ENCODE data around the gene GDI2. TPM values are rescaled to one million over a fixed set of nuclear protein-coding genes. Genes with fewer than 3 reads are reported as not detected.

Gene GDI2
- total and polyA plus RNA-seq, 2 of the 13 experiments (the other 11 are each of a cell fraction or from before 2014, with no cell fraction given) = 153 to 477 TPM

GRCh38 chr10:5816170-5816569 is 2.9 kb upstream of the GDI2 start (continued):
- TF ChIP-seq, protein P1, sequence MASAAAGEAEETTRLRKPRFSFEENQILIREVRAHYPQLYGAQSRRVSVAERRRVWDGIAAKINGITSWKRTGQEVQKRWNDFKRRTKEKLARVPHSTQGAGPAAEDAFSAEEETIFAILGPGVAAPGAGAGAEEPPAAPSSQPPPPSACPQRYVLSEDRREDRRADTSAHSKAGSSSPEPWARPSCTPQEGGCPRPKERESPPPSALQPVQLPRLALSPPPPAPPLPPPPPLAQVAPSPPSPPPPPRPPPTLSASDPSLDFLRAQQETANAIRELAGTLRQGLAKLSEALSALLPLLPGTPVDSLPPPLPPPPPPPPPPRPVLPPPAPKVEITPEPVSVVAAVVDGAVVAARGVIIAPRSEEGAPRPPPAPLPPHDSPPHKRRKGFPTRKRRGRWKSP (CRISPR knock-in tag; IDR thresholded peaks at IDR 0.05) = no peak

- Histone ChIP-seq H3K27ac (ENCODE audit: extremely low read length, insufficient read depth, low read length) (peak overlapping the region; percentile 100), H3K4me1 (ENCODE audit: insufficient read depth, low read length) (peaks cover 54% of the 10 kb centered on the region), H3K4me3 (replicated peaks in 1 of 3; ENCODE audit: insufficient read depth in 1 of 3, low read depth in 2 of 3, low read length in 3 of 3) (peak overlapping the region; percentile 55 to 97 (median 56); a peak in 5 of 6 replicates), H3K9ac (ENCODE audit: insufficient read depth, low read depth, low read length) (peak overlapping the region; percentile 99), H3K4me2 (ENCODE audit: low read depth, low read length) (peak overlapping the region; percentile 72), H3K36me3 (replicated peaks in 1 of 2; ENCODE audit: control insufficient read depth in 1 of 2, insufficient read depth in 2 of 2, low read length in 2 of 2) (no peaks in the 10 kb centered on the region), H3K27me3 (ENCODE audit: control insufficient read depth in 1 of 2, insufficient read depth in 2 of 2, low read length in 2 of 2) (peaks cover 0 to 3% of the 10 kb centered on the region in 2 experiments; a peak in 1 of 5 replicates), H3K9me3 (ENCODE audit: low read length) (no peaks in the 10 kb centered on the region), H2AFZ (ENCODE audit: low read length) (no peak overlapping the region), H3K79me2 (ENCODE audit: insufficient read depth, low read length) (peaks cover 42% of the 10 kb centered on the region), H4K20me1 (ENCODE audit: insufficient read depth, low read length) (peaks cover 32% of the 10 kb centered on the region)
- ChIA-PET CTCF (ENCODE audit: low intra/inter-chr PET ratio, low total read pairs) (no interaction called here), POLR2A (interaction anchor here (0.7 to 2.3 kb wide), 21 partner anchors 8 to 368 kb away, joined by 3 to 28 read pairs (median 5); partner anchors contain the start of genes ANKRD16, FBH1 and TASOR2)
- no peak for ATAC-seq
- intact Hi-C loops (cut with micrococcal nuclease; ENCODE audit: unreplicated experiment) (loop anchor here (5.0 kb wide), 1 partner anchor 73 kb away; the partner anchor contains the start of gene ANKRD16), in situ Hi-C loops (cut with HindIII; ENCODE audit: extremely low pct_ligation_motif_present, low pct_unique_long_range_greater_than_20kb) (loop anchor here (10.0 kb wide), 1 partner anchor 60 kb away; no protein-coding TSS in a partner anchor)
- no peak for FAIRE-seq
- BruUV-seq (replicated peaks) = TSS peak; percentile 91
- WGBS (ENCODE audit: low lambda C conversion rate) = 41% methylated on average over 11 of the region's 12 CpGs
- no peak for DNase-seq (ENCODE audit: low spot score)
- TF ChIP-seq NR1H2 (CRISPR knock-in tag; IDR thresholded peaks at IDR 0.05; ENCODE audit: borderline replicate concordance, low read depth) (no peak), ARNT2 (CRISPR knock-in tag; IDR thresholded peaks at IDR 0.05; ENCODE audit: low read depth) (no peak), RFX3 (CRISPR knock-in tag; IDR thresholded peaks at IDR 0.05) (no peak), SNAI1 (CRISPR knock-in tag; IDR thresholded peaks at IDR 0.05; ENCODE audit: borderline replicate concordance) (no peak), SOX13 (IDR thresholded peaks at IDR 0.05) (no peak), SOX13 (CRISPR knock-in tag; conservative IDR thresholded peaks at IDR 0.05 in 1 of 2, IDR thresholded peaks at IDR 0.05 in 1 of 2) (no peak), ZNF138 (CRISPR knock-in tag; IDR thresholded peaks at IDR 0.05; ENCODE audit: low read depth) (no peak), CENPT (CRISPR knock-in tag; IDR thresholded peaks at IDR 0.05; ENCODE audit: low read depth) (no peak), ZNF484 (CRISPR knock-in tag; IDR thresholded peaks at IDR 0.05; ENCODE audit: borderline replicate concordance, low read depth) (no peak)
- TF ChIP-seq, protein P2, sequence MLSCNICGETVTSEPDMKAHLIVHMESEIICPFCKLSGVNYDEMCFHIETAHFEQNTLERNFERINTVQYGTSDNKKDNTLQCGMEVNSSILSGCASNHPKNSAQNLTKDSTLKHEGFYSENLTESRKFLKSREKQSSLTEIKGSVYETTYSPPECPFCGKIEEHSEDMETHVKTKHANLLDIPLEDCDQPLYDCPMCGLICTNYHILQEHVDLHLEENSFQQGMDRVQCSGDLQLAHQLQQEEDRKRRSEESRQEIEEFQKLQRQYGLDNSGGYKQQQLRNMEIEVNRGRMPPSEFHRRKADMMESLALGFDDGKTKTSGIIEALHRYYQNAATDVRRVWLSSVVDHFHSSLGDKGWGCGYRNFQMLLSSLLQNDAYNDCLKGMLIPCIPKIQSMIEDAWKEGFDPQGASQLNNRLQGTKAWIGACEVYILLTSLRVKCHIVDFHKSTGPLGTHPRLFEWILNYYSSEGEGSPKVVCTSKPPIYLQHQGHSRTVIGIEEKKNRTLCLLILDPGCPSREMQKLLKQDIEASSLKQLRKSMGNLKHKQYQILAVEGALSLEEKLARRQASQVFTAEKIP (CRISPR knock-in tag; IDR thresholded peaks at IDR 0.05; ENCODE audit: borderline replicate concordance) = no peak
- TF ChIP-seq, protein P3, sequence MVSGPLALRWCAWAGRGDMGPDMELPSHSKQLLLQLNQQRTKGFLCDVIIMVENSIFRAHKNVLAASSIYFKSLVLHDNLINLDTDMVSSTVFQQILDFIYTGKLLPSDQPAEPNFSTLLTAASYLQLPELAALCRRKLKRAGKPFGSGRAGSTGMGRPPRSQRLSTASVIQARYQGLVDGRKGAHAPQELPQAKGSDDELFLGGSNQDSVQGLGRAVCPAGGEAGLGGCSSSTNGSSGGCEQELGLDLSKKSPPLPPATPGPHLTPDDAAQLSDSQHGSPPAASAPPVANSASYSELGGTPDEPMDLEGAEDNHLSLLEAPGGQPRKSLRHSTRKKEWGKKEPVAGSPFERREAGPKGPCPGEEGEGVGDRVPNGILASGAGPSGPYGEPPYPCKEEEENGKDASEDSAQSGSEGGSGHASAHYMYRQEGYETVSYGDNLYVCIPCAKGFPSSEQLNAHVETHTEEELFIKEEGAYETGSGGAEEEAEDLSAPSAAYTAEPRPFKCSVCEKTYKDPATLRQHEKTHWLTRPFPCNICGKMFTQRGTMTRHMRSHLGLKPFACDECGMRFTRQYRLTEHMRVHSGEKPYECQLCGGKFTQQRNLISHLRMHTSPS (CRISPR knock-in tag; IDR thresholded peaks at IDR 0.05; ENCODE audit: low read depth) = no peak
- TF ChIP-seq, protein P4, sequence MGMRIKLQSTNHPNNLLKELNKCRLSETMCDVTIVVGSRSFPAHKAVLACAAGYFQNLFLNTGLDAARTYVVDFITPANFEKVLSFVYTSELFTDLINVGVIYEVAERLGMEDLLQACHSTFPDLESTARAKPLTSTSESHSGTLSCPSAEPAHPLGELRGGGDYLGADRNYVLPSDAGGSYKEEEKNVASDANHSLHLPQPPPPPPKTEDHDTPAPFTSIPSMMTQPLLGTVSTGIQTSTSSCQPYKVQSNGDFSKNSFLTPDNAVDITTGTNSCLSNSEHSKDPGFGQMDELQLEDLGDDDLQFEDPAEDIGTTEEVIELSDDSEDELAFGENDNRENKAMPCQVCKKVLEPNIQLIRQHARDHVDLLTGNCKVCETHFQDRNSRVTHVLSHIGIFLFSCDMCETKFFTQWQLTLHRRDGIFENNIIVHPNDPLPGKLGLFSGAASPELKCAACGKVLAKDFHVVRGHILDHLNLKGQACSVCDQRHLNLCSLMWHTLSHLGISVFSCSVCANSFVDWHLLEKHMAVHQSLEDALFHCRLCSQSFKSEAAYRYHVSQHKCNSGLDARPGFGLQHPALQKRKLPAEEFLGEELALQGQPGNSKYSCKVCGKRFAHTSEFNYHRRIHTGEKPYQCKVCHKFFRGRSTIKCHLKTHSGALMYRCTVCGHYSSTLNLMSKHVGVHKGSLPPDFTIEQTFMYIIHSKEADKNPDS (CRISPR knock-in tag; IDR thresholded peaks at IDR 0.05) = no peak; the same call in 1 of the 2 replicates
These were observed 1.2 kb upstream of the GDI2 start for GRCh38 chr10:5814110-5815107.
